Suprapubic skin (tissue), 4 donors: Measurements from ENCODE around the gene NUP188. TPM values are rescaled to one million over a fixed set of nuclear protein-coding genes. Genes with fewer than 3 reads are reported as not detected.

Source experiments
- DNase-seq, 2 donors: peaks; one replicate each; pipeline ENCODE4 v3.0.0-alpha.2; 2019; ENCODE audit warnings: low spot score in 2 of 2
- H3K27ac ChIP-seq: fragments of 200-600 bp; sonication (generic); one replicate; pipeline ENCODE4 v1.5.1; 2019
- H3K27me3 ChIP-seq: fragments of 200-600 bp; sonication (generic); one replicate; pipeline ENCODE4 v1.5.1; 2019
- H3K36me3 ChIP-seq: fragments of 200-600 bp; sonication (generic); one replicate; pipeline ENCODE4 v1.5.1; 2019
- H3K4me1 ChIP-seq: fragments of 200-600 bp; sonication (generic); one replicate; pipeline ENCODE4 v1.5.1; 2019
- H3K4me3 ChIP-seq: fragments of 200-600 bp; sonication (generic); one replicate; pipeline ENCODE4 v1.5.1; 2019; ENCODE audit warnings: mild to moderate bottlenecking
- H3K9me3 ChIP-seq: fragments of 200-600 bp; sonication (generic); one replicate; pipeline ENCODE4 v1.5.1; 2019
- CTCF ChIP-seq, 2 donors: fragments of 200-600 bp in 1 of 2; fragments of 450-650 bp in 1 of 2; sonication (generic) in 1 of 2; IDR thresholded peaks; one replicate each; pipeline ENCODE4 v1.5.1; 2016 to 2019; ENCODE audit warnings: antibody characterized with exemption in 2 of 2, mild to moderate bottlenecking in 1 of 2, moderate library complexity in 1 of 2
- EP300 ChIP-seq: sonication (generic); formaldehyde crosslinking; IDR thresholded peaks from one replicate; pipeline ENCODE4 v1.6.1; 2017; ENCODE audit warnings: antibody characterized with exemption
- POLR2A ChIP-seq, 2 donors: fragments of 450-650 bp; IDR thresholded peaks; one replicate each; pipeline ENCODE4 v1.6.1; 2017; ENCODE audit warnings: antibody characterized with exemption in 2 of 2, mild to moderate bottlenecking in 2 of 2, moderate library complexity in 2 of 2
- POLR2AphosphoS5 ChIP-seq, 3 donors: sonication (generic); formaldehyde crosslinking; IDR thresholded peaks; one replicate each; pipeline ENCODE4 v1.6.1; 2017; ENCODE audit warnings: antibody characterized with exemption in 3 of 3
- WGBS: methylation state at CpG from one replicate; pipeline ENCODE4 v1.1.5; 2018; 5-methylcytosine and 5-hydroxymethylcytosine counted together
- total RNA-seq, 4 donors: library from RNA; depleted of rRNA; stranded (reverse); fragments of >200 nt; gene quantifications; one replicate each; pipeline ENCODE4 v1.1.0, GENCODE V29; 2016

NUP188 gene
- total RNA-seq, 4 donors from 2014 or later, result 53.6 to 104 (median 60.6) TPM

- WGBS, result 69% methylated on average over 13 of the region's 18 CpGs
- TF ChIP-seq EP300 (no peak), CTCF (IDR thresholded peaks at IDR 0.05) (no peak), POLR2AphosphoS5 (IDR thresholded peaks at IDR 0.05) (no peak), POLR2A (IDR thresholded peaks at IDR 0.05) (no peak)
- Histone ChIP-seq H3K27ac (no peak overlapping the region), H3K9me3 (no peaks in the 10 kb centered on the region), H3K4me1 (peaks cover 21% of the 10 kb centered on the region), H3K27me3 (no peaks in the 10 kb centered on the region), H3K36me3 (peaks cover 96% of the 10 kb centered on the region), H3K4me3 (no peak overlapping the region)
- DNase-seq, result no peak
Measured at GRCh38 chr9:129007766-129008468, 60.4 kb downstream of the NUP188 start.

- no peaks in the 10 kb centered on the region for H3K27me3 ChIP-seq
- H3K4me3 ChIP-seq, result no peak overlapping the region
- H3K4me1 ChIP-seq, result peaks cover 21% of the 10 kb centered on the region
- TF ChIP-seq POLR2AphosphoS5 (IDR thresholded peaks at IDR 0.05) (no peak), CTCF (IDR thresholded peaks at IDR 0.05) (no peak), EP300 (no peak), POLR2A (IDR thresholded peaks at IDR 0.05) (no peak)
- H3K9me3 ChIP-seq, result no peaks in the 10 kb centered on the region
- peaks cover 96% of the 10 kb centered on the region for H3K36me3 ChIP-seq
- 64% methylated on average over 4 of the region's 6 CpGs for WGBS
- no peak overlapping the region for H3K27ac ChIP-seq
- DNase-seq, result no peak
Measured at GRCh38 chr9:129008469-129008965, 61.0 kb downstream of the NUP188 start.

- TF ChIP-seq EP300, result no peak
- TF ChIP-seq CTCF (IDR thresholded peaks at IDR 0.05), result no peak
- TF ChIP-seq POLR2AphosphoS5 (IDR thresholded peaks at IDR 0.05), result no peak
- Histone ChIP-seq H3K27ac (no peak overlapping the region), H3K36me3 (peaks cover 98% of the 10 kb centered on the region), H3K9me3 (no peaks in the 10 kb centered on the region), H3K27me3 (no peaks in the 10 kb centered on the region), H3K4me3 (no peak overlapping the region), H3K4me1 (peaks cover 21% of the 10 kb centered on the region)
- WGBS, result 60% methylated on average over 2 of the region's 13 CpGs
- DNase-seq, result no peak
Measured at GRCh38 chr9:129008986-129009583, 61.6 kb downstream of the NUP188 start.

GRCh38 chr9:129009584-129010141 lies 62.2 kb downstream of the NUP188 start:
- TF ChIP-seq CTCF (IDR thresholded peaks at IDR 0.05), result no peak
- TF ChIP-seq POLR2A (IDR thresholded peaks at IDR 0.05), result no peak
- no peak for TF ChIP-seq POLR2AphosphoS5 (IDR thresholded peaks at IDR 0.05)
- no peak for TF ChIP-seq EP300
- no peak overlapping the region for H3K27ac ChIP-seq
- no peak overlapping the region for H3K4me3 ChIP-seq
- no peaks in the 10 kb centered on the region for H3K27me3 ChIP-seq
- DNase-seq, result no peak
- 89% methylated on average over 16 of the region's 17 CpGs for WGBS
- peaks cover 100% of the 10 kb centered on the region for H3K36me3 ChIP-seq
- H3K9me3 ChIP-seq, result no peaks in the 10 kb centered on the region
- H3K4me1 ChIP-seq, result peaks cover 21% of the 10 kb centered on the region
